ENCODE results near the gene F7.
"Not testable (repeated sequence)": the region's sequence is repeated elsewhere in the genome, so short reads cannot be mapped to it uniquely, and the experiment has no call there.

The F7 gene

DNA sequence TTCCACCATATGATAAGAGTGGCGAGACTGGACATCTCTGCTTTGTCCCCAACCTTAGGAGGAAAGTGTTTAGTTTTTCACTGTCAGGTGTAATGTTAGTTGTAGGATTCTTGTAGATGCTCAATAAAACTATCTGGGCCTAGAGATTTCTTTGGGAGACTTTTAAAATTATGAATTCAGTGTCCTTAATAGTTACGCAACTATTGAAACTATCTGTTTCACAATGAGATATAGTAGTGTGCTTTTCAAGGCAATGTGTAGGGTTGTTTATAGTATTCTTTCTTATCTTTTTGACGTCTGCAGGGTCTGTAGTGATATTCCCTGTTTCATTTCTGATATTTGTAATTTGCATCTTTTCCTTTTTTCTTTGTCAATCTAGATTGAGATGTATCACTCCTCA is 33.2 kb upstream of the F7 start:
- DNase-seq (ENCODE audit: low read depth, low spot score): no peak

DNA sequence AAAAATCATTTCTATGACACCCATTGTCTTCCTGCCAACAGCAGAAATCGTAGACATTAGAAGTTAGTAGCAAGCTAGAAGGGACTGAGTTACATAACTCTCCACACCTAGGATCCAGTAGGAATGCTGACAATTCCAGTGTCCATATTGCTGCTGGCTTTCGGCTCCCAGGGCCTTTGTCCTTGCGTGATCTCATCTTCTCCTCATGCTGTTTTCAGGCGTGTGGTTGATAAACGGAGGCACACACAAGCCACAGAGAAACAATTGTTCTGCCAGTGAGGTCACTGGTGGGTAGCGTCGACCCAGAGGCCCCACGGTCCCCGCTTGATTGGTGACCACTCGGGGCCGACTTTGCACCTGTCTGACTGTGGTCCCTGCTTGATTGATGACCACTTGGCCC is 31.6 kb upstream of the F7 start:
- no peak for DNase-seq (ENCODE audit: low read depth, low spot score)

DNA sequence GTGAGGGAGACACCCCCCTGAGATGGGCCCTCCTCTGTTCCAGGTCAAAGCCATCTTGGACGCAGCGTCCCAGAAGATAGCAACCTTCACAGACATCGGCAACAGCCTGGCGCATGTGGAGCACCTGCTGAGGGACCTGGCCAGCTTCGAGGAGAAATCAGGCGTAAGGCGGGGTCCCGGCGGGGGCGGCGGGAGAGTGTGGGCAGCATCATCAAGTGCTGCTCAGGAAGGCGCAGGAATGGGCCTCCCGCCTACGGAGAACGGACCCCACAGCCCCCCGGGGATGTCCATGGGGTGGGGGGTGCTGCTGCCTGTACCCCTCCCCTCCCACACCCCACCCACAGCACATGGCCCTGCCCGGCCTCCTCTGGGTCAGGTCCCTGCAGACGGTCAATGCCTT is 31.2 kb upstream of the F7 start:
- no peak for DNase-seq (ENCODE audit: low read depth, low spot score)

DNA sequence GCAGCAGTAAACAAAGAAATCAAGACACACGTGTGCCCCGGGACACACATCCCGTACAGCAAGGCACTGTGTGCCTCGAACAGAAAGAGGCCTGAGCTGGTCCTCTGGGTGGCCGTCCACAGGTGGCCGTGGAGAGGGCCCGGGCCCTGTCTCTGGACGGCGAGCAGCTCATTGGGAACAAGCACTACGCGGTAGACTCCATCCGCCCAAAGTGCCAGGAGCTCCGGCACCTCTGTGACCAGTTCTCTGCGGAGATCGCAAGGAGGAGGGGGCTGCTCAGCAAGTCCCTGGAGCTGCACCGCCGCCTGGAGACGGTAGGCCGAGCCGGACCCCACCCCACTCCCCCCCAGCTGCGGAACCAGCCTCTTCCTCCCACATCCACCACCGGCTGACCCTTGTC is 30.7 kb upstream of the F7 start:
- no peak for DNase-seq (ENCODE audit: low read depth, low spot score)

DNA sequence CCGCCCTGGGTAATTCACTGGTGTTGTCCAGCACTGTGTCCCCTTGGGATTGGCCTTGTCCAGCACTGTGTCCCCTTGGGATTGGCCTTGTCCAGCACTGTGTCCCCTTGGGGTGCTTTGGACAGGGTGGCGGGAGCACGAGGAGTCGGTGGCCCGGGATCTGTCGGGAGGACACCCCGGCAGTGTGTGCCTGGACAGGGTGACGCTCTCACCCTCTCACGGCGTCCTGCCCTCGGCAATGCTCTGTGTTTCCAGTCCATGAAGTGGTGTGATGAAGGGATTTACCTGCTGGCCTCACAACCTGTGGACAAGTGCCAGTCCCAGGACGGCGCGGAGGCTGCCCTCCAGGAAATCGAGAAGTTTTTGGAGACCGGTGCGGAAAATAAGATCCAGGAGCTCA is 29.9 kb upstream of the F7 start:
- DNase-seq (ENCODE audit: low read depth, low spot score): no peak

DNA sequence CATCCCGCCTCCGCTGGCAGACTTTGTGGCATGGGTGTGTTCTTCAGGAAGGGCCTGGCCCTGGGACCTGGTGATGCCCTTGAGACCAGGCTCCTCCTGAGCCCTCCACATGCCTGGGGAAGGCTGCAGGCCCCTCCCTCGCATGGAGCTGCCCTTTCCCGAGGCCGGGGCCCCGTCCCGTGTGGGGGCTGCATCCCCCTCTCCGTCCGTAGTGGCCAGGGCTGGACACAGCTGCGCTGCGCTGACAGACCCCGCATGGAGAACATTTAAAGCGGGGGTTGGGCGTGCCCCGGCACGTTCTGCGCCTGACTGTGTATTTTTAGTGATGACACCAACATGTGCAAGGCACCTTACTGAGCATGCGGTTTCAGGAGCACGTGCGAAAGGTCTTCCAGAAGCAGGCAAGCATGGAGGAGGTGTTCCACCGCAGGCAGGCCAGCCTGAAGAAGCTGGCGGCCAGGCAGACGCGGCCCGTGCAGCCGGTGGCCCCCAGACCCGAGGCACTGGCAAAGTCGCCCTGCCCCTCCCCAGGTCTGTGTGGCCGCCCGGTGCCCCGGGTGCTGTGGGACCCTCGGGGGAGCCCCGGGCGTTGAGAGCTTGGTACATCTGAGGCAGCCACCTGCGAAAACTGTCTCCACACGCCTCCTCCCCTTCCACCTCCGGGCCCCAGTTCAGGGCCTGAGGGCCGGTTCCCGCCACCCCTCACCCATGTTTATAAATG is 28.8 kb upstream of the F7 start:
- DNase-seq (ENCODE audit: low read depth, low spot score): no peak

DNA sequence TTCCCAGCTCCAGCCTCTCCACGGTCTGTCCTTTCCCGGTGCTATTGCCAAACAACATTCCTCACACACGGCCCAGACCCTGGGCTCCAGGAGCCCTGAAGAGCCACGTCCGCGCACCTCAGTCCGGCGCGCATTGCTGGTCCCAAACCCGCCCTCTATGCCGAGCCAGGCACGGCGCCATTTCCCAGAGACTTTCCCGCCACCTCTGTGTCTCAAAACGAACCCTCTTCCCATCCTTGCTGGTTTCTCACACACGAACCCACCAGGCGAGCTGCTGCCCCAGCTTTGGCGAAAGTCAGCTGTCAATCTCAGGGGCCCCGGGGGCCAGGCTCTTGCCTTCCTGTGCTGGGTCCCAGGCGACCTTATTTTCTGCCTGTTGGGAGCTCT is 28.0 kb upstream of the F7 start:
- DNase-seq (ENCODE audit: low read depth, low spot score): no peak

DNA sequence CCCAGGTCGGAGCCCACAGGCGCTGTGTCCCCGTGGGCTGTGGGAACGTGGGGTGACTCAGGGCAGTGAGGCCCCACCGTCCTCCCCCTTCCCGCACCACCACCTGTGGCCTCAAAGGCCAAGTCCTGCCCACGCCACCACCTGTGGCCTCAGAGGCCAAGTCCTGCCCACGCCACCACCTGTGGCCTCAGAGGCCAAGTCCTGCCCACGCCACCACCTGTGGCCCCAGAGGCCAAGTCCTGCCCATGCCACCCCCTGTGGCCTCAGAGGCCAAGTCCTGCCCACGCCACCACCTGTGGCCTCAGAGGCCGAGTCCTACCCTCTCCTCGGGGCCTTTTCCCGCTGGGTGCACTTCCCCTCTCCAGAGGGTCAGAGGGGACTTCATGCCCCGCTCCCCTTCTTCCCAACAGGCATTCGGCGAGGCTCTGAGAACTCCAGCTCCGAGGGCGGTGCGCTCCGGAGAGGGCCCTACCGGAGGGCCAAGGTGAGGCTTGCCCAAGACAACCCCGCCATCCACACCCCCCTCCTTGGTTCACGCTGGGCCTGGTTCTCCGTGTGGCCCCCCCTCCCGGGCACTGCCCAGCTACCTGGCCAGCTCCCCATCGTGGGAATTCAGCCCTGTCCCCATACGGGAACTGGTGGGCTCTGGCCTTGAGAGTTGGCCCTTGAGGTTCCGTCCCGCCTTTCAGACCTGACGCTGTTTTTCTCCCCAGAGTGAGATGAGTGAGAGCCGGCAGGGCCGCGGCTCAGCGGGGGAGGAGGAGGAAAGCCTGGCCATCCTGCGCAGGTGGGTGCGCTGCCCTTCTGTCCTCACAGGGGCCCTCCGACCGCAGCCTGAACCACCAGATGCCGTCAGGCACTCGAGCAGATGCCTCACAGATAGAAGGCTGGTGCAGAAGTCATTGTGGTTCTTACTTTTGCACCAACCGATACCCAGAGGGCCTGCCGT is 27.4 kb upstream of the F7 start:
- DNase-seq (ENCODE audit: low read depth, low spot score): no peak

DNA sequence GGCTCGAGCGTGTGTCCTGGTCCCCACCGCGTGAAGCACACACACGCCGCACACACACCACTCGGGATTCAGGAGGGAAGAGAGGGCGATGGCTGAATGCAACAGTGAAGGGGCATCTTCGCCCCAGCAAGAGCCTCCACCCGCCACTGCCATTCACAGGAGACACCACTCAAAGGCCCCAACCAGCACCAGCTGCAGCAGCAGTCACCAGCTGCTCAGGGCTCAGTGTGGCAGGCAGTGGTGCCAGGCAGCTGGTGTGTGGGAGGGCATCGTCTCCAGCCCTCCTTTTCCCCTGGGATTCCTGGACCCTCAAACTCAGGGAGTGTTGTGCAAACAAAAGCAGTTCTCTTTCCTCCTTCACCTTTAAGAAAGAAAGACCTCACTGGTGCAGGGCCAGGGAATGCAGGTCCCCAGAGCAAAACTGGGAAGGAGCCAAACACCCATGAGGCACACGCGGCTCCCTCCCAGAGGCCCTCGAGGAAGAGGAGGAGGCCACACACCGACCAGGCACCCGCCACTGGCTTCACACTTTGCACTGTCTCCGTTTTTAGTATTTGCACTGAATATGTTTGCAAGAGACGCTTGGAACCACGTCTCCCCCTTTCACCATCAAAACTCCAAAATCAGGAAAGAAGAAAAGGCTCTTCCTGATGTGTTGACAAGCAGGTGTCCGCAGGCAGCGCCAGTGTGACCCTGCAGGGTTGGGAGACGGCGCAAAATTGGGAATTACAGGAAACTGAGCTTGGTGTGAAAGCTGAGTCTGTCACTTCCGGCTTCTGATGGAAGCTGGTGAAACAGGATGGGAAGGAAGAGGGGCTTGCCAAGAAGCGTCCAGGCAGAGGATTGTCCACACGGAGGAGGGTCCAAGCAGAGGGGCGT is 26.4 kb upstream of the F7 start:
- no peak for DNase-seq (ENCODE audit: low read depth, low spot score)

DNA sequence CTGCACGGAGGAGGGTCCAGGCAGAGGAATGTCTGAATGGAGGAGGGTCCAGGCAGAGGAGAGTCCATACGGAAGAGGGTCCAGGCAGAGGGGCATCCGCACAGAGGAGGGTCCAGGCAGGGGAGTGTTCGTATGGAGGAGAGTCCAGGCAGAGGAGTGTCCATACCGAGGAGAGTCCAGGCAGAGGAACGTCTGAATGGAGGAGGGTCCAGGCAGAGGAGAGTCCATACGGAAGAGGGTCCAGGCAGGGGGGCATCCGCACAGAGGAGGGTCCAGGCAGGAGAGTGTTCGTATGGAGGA is 25.9 kb upstream of the F7 start:
- DNase-seq (ENCODE audit: low read depth, low spot score): not testable (repeated sequence)

DNA sequence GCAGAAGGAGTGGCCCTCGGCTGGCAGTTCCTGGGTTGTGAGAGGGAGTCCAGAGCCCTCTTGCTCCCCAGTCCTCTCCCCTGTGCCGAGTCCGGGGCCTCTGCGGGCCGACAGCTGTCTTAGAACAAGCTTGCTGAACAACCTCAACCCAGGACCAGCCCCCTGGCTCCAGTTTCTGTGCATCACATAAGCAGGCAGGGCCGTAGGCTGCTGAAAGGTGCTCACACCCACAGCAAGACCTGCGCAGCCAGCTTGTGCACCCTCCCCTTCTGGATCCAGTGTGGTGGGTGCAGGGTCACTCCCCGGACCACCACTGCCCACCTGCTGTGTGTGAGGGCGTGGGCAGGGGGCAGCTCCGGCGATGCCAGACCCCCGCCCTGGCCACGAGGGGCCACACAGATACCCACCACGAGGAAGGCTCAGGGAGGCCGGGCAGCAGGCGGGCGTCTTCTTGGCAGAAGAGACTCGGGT is 25.2 kb upstream of the F7 start:
- no peak for DNase-seq (ENCODE audit: low read depth, low spot score)

DNA sequence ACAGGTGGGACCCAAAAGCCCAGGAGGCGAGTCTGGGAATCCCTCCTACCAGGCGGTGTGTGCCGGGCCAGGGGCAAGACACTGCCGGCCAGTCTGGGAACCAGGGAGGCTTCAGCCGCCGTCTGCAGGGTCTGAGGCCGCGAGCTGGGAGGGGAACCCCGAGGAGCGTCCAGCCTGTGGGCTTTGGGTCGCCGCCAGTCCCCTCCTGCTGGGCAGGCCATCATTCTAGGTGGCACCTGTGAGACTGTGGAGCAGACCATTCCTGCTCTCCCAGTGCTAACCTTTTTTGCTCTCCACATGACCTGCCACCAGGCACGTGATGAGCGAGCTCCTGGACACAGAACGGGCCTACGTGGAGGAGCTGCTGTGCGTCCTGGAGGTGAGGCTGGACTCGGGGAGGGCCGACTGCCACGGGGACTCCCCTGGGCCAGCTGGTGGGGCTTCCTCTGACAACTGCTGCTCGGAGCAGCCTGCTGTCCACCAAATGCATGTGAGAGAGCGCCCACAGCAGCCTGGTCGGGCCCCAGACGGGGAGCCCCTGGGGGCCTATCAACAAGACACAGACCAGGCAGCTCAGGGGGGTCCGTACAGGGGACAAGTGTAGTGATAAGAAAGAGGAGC is 24.6 kb upstream of the F7 start:
- no peak for DNase-seq (ENCODE audit: low read depth, low spot score)

DNA sequence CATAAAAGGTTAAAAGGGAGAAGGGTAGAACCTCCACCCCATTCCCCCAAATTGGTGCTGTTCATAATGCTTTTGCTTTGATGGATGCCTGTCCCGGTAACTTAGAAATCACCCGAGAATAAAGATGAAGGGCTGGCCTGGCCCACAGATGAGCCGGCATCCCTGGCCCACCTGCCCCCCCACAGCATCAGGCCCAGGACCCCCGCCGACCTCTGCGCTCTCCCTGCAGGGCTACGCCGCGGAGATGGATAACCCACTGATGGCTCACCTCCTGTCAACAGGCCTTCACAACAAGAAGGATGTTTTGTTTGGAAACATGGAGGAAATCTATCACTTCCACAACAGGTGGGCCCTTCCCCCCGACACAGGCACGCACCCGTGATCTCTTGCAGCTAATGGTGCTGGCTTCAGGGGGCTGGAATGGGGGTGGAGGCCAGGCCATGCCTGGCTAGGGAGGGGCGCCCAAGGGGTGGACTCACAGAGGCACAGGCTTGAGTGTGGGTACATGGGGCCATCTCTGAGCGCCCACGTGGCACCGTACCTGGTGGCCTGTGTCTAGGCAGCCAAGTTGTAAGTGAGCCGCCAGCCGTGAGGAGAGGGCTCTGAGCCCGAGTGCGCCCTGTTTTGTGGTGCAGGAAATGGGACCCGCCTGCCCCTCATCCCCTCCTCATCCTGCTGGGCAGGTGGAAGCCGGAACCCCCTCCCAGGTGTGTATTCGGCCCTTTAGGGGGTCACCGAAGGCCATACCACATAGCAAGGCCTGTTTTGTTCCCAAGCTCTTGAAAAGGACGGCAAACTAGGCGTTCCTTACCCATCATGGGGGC is 23.2 kb upstream of the F7 start:
- DNase-seq (ENCODE audit: low read depth, low spot score): no peak

DNA sequence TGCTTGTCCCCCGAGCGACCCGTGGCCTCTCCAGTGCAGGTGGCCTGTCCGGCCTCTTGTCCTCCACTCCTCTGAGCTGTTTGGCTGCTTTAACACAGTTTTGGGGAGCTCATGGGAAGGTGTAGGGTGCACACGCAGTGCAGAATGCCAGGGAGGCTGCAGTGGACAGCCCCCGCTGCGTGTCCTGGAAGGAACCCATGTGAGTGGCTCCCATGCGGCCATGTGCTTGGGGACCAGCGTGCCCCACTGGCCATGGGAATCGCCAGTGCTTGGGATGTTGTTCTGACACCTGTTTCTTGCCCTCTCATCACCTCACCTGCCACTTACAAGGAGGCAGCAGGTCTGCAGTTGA is 22.6 kb upstream of the F7 start:
- no peak for DNase-seq (ENCODE audit: low read depth, low spot score)

DNA sequence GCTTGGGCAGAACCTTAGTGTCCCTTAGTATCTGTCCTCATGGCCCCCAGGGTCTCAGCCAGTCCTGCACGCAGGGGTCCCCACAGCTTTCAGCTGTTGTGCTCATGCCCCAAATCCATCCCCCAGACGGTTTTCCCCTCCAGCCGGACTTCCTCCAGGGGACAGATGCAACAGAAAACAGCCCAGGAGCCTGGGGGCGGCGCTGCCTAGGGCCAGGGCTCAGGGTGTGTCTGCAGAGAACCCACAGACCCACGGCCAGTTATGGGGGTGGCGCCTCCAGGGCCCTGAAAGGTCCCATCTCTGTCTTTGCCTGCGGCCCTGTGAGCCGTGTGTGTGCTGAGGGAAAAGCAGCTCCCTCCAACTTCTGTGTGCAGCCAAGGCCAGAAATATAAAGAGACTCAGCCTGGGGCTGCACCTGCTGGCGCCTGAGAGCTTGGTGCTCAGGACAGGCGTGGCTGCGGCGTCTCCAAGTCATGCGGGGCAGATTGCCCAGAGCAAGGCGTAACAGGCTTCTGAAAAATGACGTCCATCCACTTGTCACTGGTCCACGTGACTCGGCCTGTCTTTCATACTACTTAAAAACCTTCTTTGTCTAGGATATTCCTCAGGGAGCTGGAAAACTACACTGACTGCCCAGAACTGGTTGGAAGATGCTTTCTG is 22.1 kb upstream of the F7 start:
- no peak for DNase-seq (ENCODE audit: low read depth, low spot score)

DNA sequence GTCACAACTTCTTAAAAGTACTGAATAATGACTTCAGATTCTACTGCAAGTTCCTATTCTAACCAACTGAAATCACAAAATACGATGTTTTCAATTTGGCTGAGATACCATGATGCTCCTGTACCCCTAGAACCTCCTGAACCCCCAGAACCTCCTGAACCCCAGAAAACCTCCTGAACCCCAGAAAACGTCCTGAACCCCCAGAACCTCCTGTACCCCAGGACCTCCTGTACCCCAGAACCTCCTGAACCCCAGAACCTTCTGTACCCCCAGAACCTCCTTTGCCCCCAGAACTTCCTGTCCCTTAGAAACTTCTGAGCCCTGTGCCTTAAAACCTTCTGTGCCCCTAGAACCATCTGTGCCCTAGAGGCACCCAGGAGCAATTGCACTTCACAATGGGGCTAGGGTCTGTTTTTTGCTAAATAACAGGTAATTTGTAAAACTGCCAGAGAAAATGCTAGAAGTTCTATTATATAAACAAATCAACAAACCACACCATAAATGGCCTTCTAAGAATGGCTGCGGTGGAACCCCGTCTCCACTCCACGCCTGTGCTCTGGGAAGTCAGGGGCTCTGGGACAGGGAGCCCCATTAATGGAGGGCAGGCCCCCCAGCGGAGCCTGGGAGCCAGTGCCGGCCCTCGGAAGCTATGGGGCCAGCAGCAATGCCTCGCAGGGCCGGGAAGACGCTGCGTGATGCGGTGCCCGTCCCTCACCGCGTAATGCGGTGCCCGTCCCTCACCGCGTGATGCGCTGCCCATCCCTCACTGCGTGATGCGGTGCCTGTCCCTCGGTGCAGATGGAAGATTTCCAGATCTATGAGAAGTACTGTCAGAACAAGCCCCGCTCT is 21.3 kb upstream of the F7 start:
- DNase-seq (ENCODE audit: low read depth, low spot score): no peak

DNA sequence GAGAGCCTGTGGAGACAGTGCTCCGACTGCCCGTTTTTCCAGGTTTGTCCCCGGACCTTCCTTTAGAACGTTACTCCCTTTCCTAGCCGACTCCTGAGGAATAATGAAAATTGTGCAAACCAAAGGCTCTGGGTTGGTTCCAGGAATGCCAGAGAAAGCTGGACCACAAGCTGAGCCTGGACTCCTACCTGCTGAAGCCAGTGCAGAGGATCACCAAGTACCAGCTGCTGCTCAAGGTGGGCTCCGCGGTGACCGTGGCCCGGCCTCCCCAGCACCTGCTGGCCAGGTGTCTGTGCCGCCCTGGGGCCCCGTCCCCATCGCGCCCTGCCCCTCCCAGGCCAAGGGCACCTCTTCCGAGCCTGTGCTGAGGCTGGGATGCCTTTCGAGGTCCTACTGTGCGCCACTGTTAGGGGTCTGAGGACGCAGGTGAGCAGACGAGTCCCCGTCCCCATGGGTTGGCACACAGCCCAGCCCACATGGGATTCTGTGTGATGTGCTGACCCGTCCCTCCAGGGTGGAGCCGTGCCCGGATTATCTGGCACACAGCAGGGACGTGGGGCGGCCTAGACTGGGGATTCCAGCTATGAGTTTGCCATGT is 20.5 kb upstream of the F7 start:
- DNase-seq (ENCODE audit: low read depth, low spot score): no peak

DNA sequence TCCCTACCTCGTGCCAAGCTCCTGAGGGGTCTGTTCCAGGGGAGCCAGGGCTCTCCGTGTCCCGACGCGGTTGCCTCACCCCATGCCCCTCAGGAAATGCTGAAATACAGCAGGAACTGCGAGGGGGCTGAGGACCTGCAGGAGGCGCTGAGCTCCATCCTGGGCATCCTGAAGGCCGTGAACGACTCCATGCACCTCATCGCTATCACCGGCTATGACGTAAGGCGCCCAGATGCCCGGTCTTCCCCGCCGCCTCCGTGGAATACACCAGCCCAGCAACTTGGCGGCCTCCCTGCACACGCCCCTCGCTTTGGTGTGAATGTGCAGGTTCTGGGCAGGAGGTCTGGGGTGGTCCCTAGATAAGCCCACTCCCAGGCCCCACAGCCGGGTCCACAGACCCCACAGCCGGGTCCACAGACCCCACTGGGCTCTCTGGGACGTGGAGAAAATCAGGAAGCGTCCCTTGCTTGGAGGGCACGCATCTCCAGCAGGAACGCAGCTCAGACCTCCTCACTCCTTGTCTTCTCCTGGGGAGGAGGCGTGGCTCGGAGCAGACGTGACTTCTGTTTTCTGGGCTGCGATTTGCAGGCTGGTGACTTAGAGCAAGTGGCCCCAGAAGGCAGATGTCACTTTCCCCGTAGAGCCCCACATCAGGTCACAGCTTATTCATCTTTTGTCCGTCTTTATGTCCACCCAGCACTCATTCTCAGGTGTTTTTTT is 19.4 kb upstream of the F7 start:
- DNase-seq (ENCODE audit: low read depth, low spot score): no peak
